HG03066 (cell line): ENCODE results near the gene RBM38.

ENCODE experiments used
- ATAC-seq: cut with Tn5 transposase; IDR thresholded peaks from one replicate; pipeline ENCODE4 v1.9.1; 2021; ENCODE audit warnings: low read depth; ENCODE audit not compliant: unreplicated experiment

Gene RBM38

DNA sequence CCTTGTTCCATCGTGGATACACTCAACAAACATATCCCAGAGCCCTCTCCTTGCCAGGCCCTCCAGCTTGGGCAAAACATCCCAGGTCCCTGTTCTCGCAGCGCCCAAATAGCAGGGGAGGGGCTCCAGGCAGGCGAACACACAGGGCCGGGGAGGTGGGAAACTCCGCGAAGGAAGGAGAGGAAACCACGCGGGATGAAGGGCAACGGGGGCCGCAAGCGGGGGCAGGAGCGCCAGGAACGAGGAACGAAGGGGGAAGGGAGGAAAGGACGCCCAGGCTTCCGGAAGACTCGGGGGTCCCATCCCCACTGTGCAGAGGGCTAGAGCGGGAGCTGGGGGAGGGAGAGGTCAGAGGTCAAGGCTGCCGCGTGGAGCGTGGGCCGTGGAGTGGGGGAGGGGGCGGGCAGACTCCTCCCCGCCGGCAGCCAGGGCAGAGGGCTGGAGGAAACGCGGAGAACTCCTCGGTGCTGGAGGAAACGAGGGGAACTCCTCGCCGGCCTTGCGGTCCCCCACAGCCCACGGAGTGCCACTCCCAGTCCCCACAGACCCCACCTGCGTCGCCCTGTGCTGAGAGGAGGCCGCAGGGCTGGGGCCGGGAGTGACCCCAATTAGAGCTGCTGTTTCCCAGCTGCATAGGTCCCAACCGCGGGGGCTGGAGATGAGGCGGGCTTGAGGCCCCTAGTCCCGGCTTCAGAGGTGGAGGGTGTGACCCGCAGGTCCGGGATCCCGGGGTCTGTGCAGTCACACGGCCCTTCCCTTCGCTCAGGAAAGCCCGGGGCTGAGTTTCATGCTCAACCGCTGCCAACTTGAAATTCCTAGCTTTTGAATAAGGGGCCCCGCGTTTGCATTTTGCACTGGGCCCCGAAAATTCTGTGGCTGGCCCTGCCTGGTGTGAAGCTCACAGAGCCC, 1.2 kb upstream of the RBM38 start:
- no peak for ATAC-seq

- ATAC-seq: peak; percentile 8
These were observed 474 bp downstream of the RBM38 start for GRCh38 chr20:57391439-57392301.

GRCh38 chr20:57392512-57393271, 1.5 kb downstream of the RBM38 start:
- no peak for ATAC-seq

- no peak for ATAC-seq
These were observed 2.3 kb downstream of the RBM38 start for GRCh38 chr20:57393321-57394120.

DNA sequence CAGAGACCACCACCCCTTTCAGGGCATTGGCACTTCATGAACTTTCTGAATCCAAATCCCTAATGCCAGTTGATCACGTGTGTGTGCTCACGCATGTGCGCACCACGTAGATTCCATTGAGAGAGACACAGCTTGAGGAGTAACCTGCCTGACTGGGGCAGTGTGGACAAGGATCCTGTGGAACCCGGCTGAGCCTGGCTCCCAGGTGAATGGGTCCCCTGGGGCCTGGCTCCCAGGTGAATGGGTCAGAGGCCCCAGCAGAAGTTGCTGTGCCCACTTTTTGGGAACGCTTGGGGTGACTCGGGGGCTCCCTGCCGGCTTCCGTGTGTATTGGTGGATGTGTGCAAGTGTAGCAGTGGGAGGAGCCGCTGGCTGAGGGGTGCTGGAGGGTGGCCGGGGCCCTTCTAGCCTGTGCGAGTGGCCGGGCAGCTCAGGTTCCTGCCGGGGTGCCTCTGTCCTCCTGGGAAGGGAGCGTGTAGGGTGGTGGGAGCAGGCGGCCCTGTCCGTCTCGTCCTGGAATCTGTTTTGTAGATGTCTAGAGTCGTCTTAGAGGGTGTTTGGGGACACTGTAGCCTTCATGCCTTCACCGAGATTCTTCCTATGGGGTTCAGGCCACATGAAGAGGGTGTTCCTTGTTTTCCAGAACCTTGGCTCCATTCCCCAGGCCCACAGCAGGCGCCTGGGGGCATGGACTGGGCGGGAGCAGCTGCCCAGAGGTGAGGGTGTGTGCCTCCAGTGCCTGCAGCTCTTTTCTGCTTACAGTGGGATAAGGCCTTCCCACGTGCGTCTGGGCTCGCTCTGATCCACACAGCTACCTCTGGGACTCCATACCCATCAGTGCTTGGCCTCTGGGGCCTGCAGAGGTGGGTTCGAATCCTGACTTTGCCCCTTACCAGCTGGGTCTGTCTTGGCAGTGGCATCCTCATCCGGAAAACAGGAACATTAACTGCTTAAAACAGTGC, 3.2 kb downstream of the RBM38 start:
- ATAC-seq: no peak

DNA sequence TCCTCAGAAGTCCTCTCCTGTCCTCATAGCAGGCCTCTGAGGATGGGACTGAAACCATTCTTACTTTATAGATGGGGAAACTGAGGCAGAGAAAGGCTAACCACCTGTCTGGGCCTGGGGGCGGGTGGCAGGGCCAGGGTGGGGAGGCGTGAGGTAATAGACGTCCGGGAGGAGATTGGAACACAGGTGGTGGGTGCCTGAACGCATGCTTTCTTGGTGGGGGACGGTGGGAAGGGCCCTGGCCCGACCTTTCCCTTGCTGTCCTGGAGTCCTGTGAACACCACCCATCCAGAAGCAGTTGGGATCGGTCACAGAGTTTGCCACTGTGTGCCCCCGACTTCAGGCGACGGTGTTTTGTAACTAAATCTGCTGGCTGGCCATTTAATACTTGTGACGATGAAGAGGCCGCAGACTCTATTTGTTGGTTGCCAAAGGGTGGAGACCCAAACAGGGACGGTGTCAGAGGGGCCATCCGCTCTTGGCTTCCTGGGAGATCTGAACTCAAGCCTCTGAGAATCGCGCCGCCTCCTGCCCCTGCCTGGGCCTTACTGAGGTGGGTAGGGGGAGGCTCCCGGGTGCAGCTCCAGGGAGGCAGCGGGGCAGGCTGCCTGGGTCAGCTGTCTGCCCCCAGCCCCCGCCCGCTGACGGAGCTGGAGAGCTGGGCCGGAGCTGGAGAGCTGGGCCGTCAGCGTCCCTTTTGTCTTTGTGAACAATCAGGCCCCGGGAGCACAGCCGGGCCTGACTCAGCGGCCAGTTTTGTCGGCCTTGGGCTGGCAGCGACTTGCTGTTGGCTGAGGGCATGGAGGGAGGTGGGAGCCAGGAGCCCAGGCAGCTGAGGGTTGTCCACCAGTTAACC, 4.1 kb downstream of the RBM38 start:
- no peak for ATAC-seq

DNA sequence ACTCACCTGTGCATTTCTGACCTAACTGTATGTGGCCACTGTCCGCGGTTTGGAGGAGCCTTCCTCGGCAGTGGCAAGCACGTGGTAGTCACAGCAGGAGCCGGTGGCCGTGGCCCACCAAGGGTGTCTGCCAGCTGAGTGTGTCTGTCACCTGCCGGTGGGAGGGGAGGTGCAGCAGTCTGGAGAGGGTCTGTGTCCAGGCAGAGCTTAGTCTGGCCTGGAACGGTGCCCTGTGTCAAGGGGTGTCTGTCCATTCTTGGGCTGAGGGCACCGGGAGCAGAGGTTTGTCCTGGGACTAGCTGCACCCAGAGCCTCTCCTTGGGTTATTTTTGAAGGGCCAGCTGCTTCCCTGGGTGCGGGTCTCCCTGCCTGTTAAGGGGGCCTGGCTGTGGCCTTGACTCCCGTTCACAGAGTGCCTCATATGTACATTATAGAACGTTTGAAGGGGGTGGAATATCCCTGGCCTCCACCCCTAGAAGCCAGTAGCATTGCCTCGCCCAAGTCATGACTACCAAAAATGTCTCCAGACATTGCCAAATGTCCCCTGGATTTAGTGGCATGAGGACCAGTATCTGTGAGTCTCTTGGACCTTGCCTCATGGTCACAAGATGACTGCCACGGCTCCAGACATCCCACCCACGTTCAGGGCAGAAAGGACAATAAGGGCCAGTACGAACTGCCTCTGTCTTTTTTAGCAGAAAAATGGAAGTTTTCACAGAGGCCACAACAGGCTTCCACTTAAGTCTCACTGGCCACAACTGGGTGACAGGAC, 5.2 kb downstream of the RBM38 start:
- ATAC-seq: no peak

GRCh38 chr20:57396984-57397692, 5.9 kb downstream of the RBM38 start:
- no peak for ATAC-seq

GRCh38 chr20:57397693-57398108, 6.5 kb downstream of the RBM38 start:
- ATAC-seq: no peak

GRCh38 chr20:57398231-57398821, 7.1 kb downstream of the RBM38 start:
- ATAC-seq: peak; percentile 56

GRCh38 chr20:57398901-57399535, 7.8 kb downstream of the RBM38 start:
- ATAC-seq: no peak

- ATAC-seq: peak; percentile 30
These were observed 8.5 kb downstream of the RBM38 start for GRCh38 chr20:57399587-57400155.

DNA sequence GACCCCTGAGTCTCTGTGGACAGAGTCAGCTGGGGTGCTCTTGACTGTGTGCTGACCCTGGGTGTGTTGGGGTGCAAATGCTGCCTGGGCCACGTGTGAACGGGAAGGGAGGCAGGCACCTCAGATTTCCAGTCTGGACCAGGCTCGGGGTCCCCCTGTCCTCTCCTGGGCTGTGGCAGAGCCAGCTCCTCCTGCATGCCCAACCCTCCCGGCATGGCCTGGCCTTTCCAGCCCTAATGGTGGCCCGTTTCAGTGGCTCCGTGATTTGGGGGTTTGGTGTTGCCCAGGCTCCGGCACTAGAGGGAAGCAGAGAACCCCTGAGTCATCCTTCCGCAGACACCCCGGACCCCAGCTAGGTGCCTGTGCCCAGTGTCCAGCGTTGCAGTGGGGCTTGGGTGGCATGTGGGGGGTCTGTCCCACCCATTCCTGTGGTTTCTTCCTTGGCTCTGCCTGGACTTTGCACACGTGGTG, 9.1 kb downstream of the RBM38 start:
- no peak for ATAC-seq

DNA sequence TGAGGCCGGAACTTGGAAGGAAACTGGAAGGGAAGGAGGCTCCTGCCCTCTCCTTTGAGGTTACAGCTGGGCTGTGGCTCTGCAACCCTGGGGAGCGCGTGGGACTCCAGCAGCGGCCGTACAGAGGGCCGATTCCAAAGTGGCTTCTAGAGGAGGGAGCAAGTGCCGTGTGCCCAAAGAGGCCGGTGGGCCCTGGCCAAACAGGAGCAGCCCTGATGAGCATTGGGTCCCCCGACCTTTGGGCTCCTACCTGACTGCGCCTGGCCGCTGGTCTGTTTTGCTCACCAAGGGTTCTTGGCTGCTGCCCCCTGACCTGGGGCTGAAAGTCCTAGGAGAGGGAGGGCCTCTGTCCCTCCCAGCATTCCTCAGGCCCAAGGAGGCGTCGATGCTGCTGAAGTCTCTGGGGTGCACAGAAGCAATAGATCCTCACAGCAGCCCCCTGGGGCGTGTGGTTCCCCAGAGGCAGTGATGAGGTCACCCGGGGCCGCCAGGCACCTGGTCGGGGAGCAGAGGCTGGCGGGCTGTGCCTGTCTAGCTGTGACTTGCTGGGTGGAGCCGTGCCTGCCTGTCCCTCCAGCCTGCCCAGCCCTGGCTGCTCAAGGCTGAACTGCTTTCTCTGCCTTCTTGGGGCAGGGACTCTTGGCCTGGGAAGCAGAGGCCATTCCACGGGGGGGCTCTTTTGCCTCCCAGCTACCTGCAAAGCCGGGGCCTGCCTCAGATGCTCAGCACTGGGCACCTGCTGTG, 9.8 kb downstream of the RBM38 start:
- no peak for ATAC-seq

GRCh38 chr20:57401565-57401918, 10.3 kb downstream of the RBM38 start:
- ATAC-seq: no peak
